Measurements from ENCODE around the gene SORCS2. TPM values are rescaled to one million over a fixed set of nuclear protein-coding genes. Genes with fewer than 3 reads are reported as not detected.

Gene SORCS2
- total and polyA plus RNA-seq, 2 donors (not counting 1 experiment from before 2014, with no cell fraction given) = not detected

DNA sequence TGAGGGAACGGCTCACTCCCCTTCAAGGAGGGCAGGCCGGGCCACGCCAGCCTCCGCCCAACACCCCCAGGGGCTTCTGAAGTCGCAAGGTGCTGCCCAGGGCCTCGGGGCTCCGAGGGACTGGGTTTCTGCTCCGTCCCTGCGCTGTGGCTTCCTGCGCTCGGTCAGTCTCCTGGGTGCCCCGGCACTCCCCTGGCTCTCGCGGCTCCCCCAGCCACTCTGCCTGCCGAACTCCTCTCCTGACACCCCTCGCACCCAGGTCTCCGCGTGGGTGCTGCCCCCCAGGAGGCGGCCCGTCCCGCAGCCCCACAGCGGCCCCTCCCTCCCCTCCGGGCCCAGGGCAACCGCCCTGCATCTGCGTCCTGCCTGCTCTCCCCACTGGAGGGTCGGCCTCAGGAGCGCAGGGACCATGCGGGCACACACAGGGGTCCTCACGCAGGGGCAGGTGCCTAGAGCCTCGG lies 595.4 kb downstream of the SORCS2 start:
- Mint-ChIP-seq H3K9me3 (ENCODE audit: insufficient read depth) (no peaks in the 10 kb centered on the region), H3K4me3 (no peak overlapping the region)
- TF ChIP-seq, protein P1, sequence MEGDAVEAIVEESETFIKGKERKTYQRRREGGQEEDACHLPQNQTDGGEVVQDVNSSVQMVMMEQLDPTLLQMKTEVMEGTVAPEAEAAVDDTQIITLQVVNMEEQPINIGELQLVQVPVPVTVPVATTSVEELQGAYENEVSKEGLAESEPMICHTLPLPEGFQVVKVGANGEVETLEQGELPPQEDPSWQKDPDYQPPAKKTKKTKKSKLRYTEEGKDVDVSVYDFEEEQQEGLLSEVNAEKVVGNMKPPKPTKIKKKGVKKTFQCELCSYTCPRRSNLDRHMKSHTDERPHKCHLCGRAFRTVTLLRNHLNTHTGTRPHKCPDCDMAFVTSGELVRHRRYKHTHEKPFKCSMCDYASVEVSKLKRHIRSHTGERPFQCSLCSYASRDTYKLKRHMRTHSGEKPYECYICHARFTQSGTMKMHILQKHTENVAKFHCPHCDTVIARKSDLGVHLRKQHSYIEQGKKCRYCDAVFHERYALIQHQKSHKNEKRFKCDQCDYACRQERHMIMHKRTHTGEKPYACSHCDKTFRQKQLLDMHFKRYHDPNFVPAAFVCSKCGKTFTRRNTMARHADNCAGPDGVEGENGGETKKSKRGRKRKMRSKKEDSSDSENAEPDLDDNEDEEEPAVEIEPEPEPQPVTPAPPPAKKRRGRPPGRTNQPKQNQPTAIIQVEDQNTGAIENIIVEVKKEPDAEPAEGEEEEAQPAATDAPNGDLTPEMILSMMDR (IDR thresholded peaks at IDR 0.05) = no peak
- no peak for TF ChIP-seq EZH2 (IDR thresholded peaks at IDR 0.05; ENCODE audit: borderline replicate concordance, insufficient read depth, low read depth, low read length, poor library complexity, severe bottlenecking)

DNA sequence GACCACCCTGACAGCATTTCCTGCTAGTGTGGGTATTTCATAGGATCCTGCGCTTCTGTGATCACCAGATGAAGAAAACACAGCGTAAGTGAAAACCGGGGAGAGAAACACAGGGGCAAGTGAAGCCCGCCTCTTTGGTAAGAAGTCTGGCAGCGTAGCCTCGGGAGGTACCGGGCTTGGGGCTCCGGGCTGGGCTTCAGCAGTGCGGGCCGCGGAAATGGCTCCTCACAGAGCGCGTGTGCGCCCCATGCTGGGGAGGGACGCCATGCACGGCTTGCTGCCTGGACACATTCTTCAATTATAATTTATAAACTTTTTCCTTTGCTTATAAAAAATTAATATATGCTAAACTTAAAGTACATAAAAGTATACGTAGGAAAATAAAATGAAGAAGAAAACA lies 595.9 kb downstream of the SORCS2 start:
- no peak overlapping the region for H3K4me2 ChIP-seq (replicated peaks; ENCODE audit: low read depth, low read length, poor library complexity, severe bottlenecking)
- H3K36me3 ChIP-seq (replicated peaks in 1 of 2; ENCODE audit: control extremely low read depth in 1 of 2, control insufficient read depth in 1 of 2, extremely low read depth in 1 of 2, insufficient read depth in 2 of 2, low read length in 1 of 2) = no peaks in the 10 kb centered on the region
- H3K9ac ChIP-seq (ENCODE audit: low read length) = no peak overlapping the region
- Mint-ChIP-seq H3K9me3 (ENCODE audit: insufficient read depth) (no peaks in the 10 kb centered on the region), H3K27ac (no peak overlapping the region), H3K4me1 (peaks cover 8% of the 10 kb centered on the region), H3K4me3 (no peak overlapping the region), H3K27me3 (peaks cover 25% of the 10 kb centered on the region)
- ATAC-seq (ENCODE audit: low read depth) (no peak), DNase-seq (no peak)
- no peaks in the 10 kb centered on the region for H4K20me1 ChIP-seq (ENCODE audit: control insufficient read depth, insufficient read depth, low read length, poor library complexity, severe bottlenecking)
- H3K4me3 ChIP-seq (ENCODE audit: control extremely low read depth in 1 of 5, extremely low read depth in 1 of 5, insufficient read depth in 1 of 5, low read depth in 2 of 5, low read length in 4 of 5) = no peak overlapping the region
- H3K79me2 ChIP-seq (ENCODE audit: control insufficient read depth, insufficient read depth, low read length) = no peaks in the 10 kb centered on the region
- H3K4me1 ChIP-seq (ENCODE audit: control insufficient read depth in 2 of 2, insufficient read depth in 2 of 2, low read length in 2 of 2) = no peaks in the 10 kb centered on the region
- intact Hi-C loops (cut with micrococcal nuclease) = no loop called here
- TF ChIP-seq EZH2 (IDR thresholded peaks at IDR 0.05; ENCODE audit: borderline replicate concordance, insufficient read depth, low read depth, low read length, poor library complexity, severe bottlenecking) = no peak
- TF ChIP-seq, protein P1 (IDR thresholded peaks at IDR 0.05) = no peak
- 96% methylated on average over 8 of the region's 17 CpGs for WGBS (ENCODE audit: insufficient coverage)
- POLR2A ChIA-PET = no interaction called here
- H3K27ac ChIP-seq (ENCODE audit: low read length in 2 of 2) = no peak overlapping the region
- no peaks in the 10 kb centered on the region for H3K27me3 ChIP-seq (replicated peaks in 1 of 4; ENCODE audit: control extremely low read depth in 1 of 4, control insufficient read depth in 3 of 4, insufficient read depth in 4 of 4, low read length in 3 of 4)
- no peaks in the 10 kb centered on the region for H3K9me3 ChIP-seq (ENCODE audit: control extremely low read depth in 1 of 3, control insufficient read depth in 2 of 3, insufficient read depth in 1 of 3, low read length in 2 of 3)
- CTCF ChIA-PET = no interaction called here
- no peak overlapping the region for H2AFZ ChIP-seq (ENCODE audit: insufficient read depth, low read depth, low read length, poor library complexity, severe bottlenecking)

More for the DNA sequence above, 595.4 kb downstream of the SORCS2 start:
- Histone ChIP-seq H3K36me3 (replicated peaks in 1 of 2; ENCODE audit: control extremely low read depth in 1 of 2, control insufficient read depth in 1 of 2, extremely low read depth in 1 of 2, insufficient read depth in 2 of 2, low read length in 1 of 2) (no peaks in the 10 kb centered on the region), H3K9me3 (ENCODE audit: control extremely low read depth in 1 of 3, control insufficient read depth in 2 of 3, insufficient read depth in 1 of 3, low read length in 2 of 3) (no peaks in the 10 kb centered on the region), H3K4me3 (ENCODE audit: control extremely low read depth in 1 of 5, extremely low read depth in 1 of 5, insufficient read depth in 1 of 5, low read depth in 2 of 5, low read length in 4 of 5) (no peak overlapping the region), H2AFZ (ENCODE audit: insufficient read depth, low read depth, low read length, poor library complexity, severe bottlenecking) (no peak overlapping the region), H3K4me2 (replicated peaks; ENCODE audit: low read depth, low read length, poor library complexity, severe bottlenecking) (no peak overlapping the region), H3K27ac (ENCODE audit: low read length in 2 of 2) (no peak overlapping the region), H3K27me3 (replicated peaks in 1 of 4; ENCODE audit: control extremely low read depth in 1 of 4, control insufficient read depth in 3 of 4, insufficient read depth in 4 of 4, low read length in 3 of 4) (no peaks in the 10 kb centered on the region), H3K4me1 (ENCODE audit: control insufficient read depth in 2 of 2, insufficient read depth in 2 of 2, low read length in 2 of 2) (no peaks in the 10 kb centered on the region), H3K9ac (ENCODE audit: low read length) (no peak overlapping the region), H4K20me1 (ENCODE audit: control insufficient read depth, insufficient read depth, low read length, poor library complexity, severe bottlenecking) (no peaks in the 10 kb centered on the region), H3K79me2 (ENCODE audit: control insufficient read depth, insufficient read depth, low read length) (no peaks in the 10 kb centered on the region)
- Mint-ChIP-seq H3K4me1 (peaks cover 7% of the 10 kb centered on the region), H3K27me3 (peaks cover 25% of the 10 kb centered on the region), H3K27ac (no peak overlapping the region)
- intact Hi-C loops (cut with micrococcal nuclease) = no loop called here
- 91% methylated on average over 30 of the region's 30 CpGs for WGBS (ENCODE audit: insufficient coverage)
- no peak for ATAC-seq (ENCODE audit: low read depth)
- ChIA-PET CTCF (no interaction called here), POLR2A (no interaction called here)
- no peak for DNase-seq
